Kidney (tissue), 14 donors: Measurements from ENCODE around the gene ANKRD63. TPM values are rescaled to one million over a fixed set of nuclear protein-coding genes. Genes with fewer than 3 reads are reported as not detected.

Source experiments
- DNase-seq, 5 donors: peaks; one replicate each; pipeline ENCODE4 v3.0.0-alpha.2; 2013 to 2020
- FAIRE-seq: peaks from 2 replicates; lab custom pipeline; 2012; peaks lifted over from hg19 to GRCh38; lab: Jason Lieb, UNC
- H3K27ac ChIP-seq, 2 donors: one replicate each; pipeline ENCODE4 v1.7.0; 2013; ENCODE audit warnings: low read depth in 2 of 2, low read length in 2 of 2, inconsistent platforms in 1 of 2
- H3K27me3 ChIP-seq: one replicate; pipeline ENCODE4 v1.7.1; 2013; ENCODE audit warnings: low read length, inconsistent platforms; ENCODE audit not compliant: control insufficient read depth, insufficient read depth
- H3K36me3 ChIP-seq, 3 donors: one replicate each; pipeline versions ENCODE4 v1.7.0 to v1.7.1; 2013; ENCODE audit warnings: low read length in 3 of 3, control low read depth in 1 of 3, inconsistent platforms in 1 of 3; ENCODE audit not compliant: insufficient read depth in 3 of 3, control insufficient read depth in 2 of 3
- H3K4me1 ChIP-seq, 3 donors: one replicate each; pipeline versions ENCODE4 v1.7.0 to v1.7.1; 2013; ENCODE audit warnings: low read length in 3 of 3, inconsistent platforms in 1 of 3, low read depth in 1 of 3; ENCODE audit not compliant: control insufficient read depth in 2 of 3, insufficient read depth in 2 of 3
- H3K4me3 ChIP-seq, 3 donors: one replicate each; pipeline versions ENCODE4 v1.7.0 to v1.8.1; 2013; ENCODE audit warnings: low read length in 3 of 3, control low read depth in 1 of 3, inconsistent platforms in 1 of 3
- H3K9ac ChIP-seq, 3 donors: one replicate each; pipeline versions ENCODE4 v1.7.0 to v1.7.1; 2013; ENCODE audit warnings: low read length in 3 of 3, control low read depth in 1 of 3, inconsistent platforms in 1 of 3
- H3K9me3 ChIP-seq, 3 donors: one replicate each; pipeline versions ENCODE4 v1.7.0 to v1.7.1; 2013; ENCODE audit warnings: low read length in 3 of 3, control low read depth in 1 of 3, inconsistent platforms in 1 of 3; ENCODE audit not compliant: control insufficient read depth in 2 of 3, insufficient read depth in 1 of 3
- CTCF ChIP-seq: IDR thresholded peaks from 3 replicates; pipeline ENCODE4 v1.5.1; 2012; ENCODE audit warnings: mild to moderate bottlenecking, moderate library complexity, borderline replicate concordance; ENCODE audit not compliant: insufficient read depth; ENCODE audit errors: extremely low read depth
- intact Hi-C: fragments of 100-400 bp; cut with DNase I; formaldehyde crosslinking; loops from one replicate; pipeline ENCODE4 v1.11.1; 2022
- polyA plus RNA-seq: library from polyadenylated mRNA; stranded (reverse); fragments of 350-450 nt; fragmentation: Illumina TruSeq; extraction: RNeasy Lipid Tissue Mini Kit (QIAGEN cat#74804); gene quantifications from one replicate; pipeline ENCODE4 v1.2.3, GENCODE V29; 2014; ENCODE audit warnings: low read depth, low replicate concordance; ENCODE audit not compliant: insufficient read depth
- total RNA-seq: library from RNA; stranded (reverse); fragmentation: NEBNext Ultra II Directional; extraction: Animal tissue kit (Norgen Biotek cat#: 25700); gene quantifications from one replicate; pipeline ENCODE4 v1.2.1, GENCODE V29; 2021
- donor health status: control.
- donor health status: control.
- donor health status: control.
- donor health status: control.
- donor health status: control.
- donor health status: DM: yes; HTN: yes; CAD: no.
- donor health status: Normal renal cell carcinoma (clear cell type).

The ANKRD63 gene
- total and polyA plus RNA-seq, 2 donors from 2014 or later, result not detected

DNA sequence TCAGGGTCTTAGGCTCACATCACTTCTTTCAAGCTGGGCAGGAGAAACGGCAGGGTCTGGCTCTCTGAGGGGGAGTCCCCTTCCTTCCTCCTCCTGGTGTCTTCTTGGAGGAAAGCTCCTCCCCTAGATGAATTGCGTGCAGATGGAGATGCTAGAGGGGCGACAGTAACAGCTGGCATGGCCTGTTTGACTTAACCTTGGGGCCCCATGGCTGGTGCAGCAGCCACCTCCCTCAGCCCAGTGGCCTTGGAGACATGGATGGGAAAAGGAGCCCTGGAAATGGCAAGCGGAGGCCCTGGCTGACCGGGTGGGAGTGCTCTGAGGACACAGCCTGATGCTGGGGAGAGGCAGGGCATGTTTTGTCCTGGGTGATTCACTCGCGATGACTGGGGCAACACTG lies 23.8 kb downstream of the ANKRD63 start:
- no peaks in the 10 kb centered on the region for H3K36me3 ChIP-seq
- TF ChIP-seq CTCF, result no peak
- no peak overlapping the region for H3K27ac ChIP-seq
- FAIRE-seq (no peak), DNase-seq (no peak)
- no peak overlapping the region for H3K4me3 ChIP-seq
- H3K9me3 ChIP-seq, result no peaks in the 10 kb centered on the region
- intact Hi-C loops, result no loop called here
- H3K9ac ChIP-seq, result no peak overlapping the region
- H3K4me1 ChIP-seq, result peaks cover 0 to 2% (median 0%) of the 10 kb centered on the region in 3 donors
- H3K27me3 ChIP-seq, result peaks cover 1% of the 10 kb centered on the region

GRCh38 chr15:40258544-40258943 lies 24.3 kb downstream of the ANKRD63 start:
- H3K4me3 ChIP-seq, result no peak overlapping the region
- H3K9ac ChIP-seq, result no peak overlapping the region
- H3K27me3 ChIP-seq, result peaks cover 6% of the 10 kb centered on the region
- no peaks in the 10 kb centered on the region for H3K36me3 ChIP-seq
- H3K4me1 ChIP-seq, result peaks cover 0 to 5% (median 0%) of the 10 kb centered on the region in 3 donors
- DNase-seq (peak in 1 of 5 donors; percentile 68), FAIRE-seq (no peak)
- no peak for TF ChIP-seq CTCF
- H3K27ac ChIP-seq, result no peak overlapping the region
- H3K9me3 ChIP-seq, result no peaks in the 10 kb centered on the region
- intact Hi-C loops, result no loop called here

- no peak overlapping the region for H3K9ac ChIP-seq
- no peak overlapping the region for H3K27ac ChIP-seq
- H3K9me3 ChIP-seq, result no peaks in the 10 kb centered on the region
- FAIRE-seq, result no peak
- intact Hi-C loops, result no loop called here
- no peak overlapping the region for H3K4me3 ChIP-seq
- no peaks in the 10 kb centered on the region for H3K36me3 ChIP-seq
- peaks cover 6% of the 10 kb centered on the region for H3K27me3 ChIP-seq
- no peak for TF ChIP-seq CTCF
- peaks cover 0 to 10% (median 0%) of the 10 kb centered on the region in 3 donors for H3K4me1 ChIP-seq
- DNase-seq, result peak in 1 of 5 donors; percentile 27
Measured at GRCh38 chr15:40257656-40258450, 25.0 kb downstream of the ANKRD63 start.
